SU-DHL-6 (cell line): ENCODE results near the gene CPA4.

Experiments used
- EZH2phosphoT487 ChIP-seq: fragments of 200-600 bp; sonication (generic), shearing (Covaris generic); conservative IDR thresholded peaks from 2 replicates; pipeline ENCODE4 v1.6.1; 2018; ENCODE audit warnings: mild to moderate bottlenecking, antibody characterized with exemption, low read length, moderate library complexity, mixed read lengths
- TF ChIP-seq, protein P1 (sequence below): fragments of 200-600 bp; sonication (generic); IDR thresholded peaks from one replicate; pipeline ENCODE4 v1.5.1; 2017; ENCODE audit warnings: antibody characterized with exemption, mild to moderate bottlenecking, low read length, moderate library complexity; ENCODE audit not compliant: insufficient read depth, poor library complexity, severe bottlenecking

DNA sequence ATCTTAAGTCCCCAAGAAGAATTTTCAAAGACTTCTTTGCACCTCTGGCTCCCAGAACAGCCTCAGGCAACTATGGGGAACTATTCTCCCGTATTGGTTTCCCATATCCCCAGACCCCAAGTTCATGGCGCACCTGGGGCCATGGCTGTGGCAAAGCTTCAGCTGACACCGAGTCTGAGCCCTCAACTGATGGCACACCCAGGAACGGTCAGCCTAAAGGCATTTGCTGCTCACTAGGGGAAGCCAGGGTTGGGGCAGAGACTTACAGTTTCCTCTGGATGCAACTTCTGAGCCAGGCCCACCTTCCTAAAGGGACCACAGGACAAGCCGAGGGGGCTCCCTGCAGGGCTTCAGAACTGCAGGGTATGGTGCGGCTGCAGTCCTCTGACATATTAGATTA, 73.6 kb downstream of the CPA4 start:
- TF ChIP-seq, protein P1, sequence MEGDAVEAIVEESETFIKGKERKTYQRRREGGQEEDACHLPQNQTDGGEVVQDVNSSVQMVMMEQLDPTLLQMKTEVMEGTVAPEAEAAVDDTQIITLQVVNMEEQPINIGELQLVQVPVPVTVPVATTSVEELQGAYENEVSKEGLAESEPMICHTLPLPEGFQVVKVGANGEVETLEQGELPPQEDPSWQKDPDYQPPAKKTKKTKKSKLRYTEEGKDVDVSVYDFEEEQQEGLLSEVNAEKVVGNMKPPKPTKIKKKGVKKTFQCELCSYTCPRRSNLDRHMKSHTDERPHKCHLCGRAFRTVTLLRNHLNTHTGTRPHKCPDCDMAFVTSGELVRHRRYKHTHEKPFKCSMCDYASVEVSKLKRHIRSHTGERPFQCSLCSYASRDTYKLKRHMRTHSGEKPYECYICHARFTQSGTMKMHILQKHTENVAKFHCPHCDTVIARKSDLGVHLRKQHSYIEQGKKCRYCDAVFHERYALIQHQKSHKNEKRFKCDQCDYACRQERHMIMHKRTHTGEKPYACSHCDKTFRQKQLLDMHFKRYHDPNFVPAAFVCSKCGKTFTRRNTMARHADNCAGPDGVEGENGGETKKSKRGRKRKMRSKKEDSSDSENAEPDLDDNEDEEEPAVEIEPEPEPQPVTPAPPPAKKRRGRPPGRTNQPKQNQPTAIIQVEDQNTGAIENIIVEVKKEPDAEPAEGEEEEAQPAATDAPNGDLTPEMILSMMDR: no peak
- TF ChIP-seq EZH2phosphoT487: no peak
